ENCODE results near the gene LRRC61.
A peak's percentile ranks its signal among the peaks of the same experiment; 100 is the strongest.

The LRRC61 gene

GRCh38 chr7:150356265-150356897 lies 33.2 kb downstream of the LRRC61 start:
- DNase-seq (ENCODE audit: low read depth): peak; percentile 24

- no peak for DNase-seq (ENCODE audit: low read depth)
These were observed 34.1 kb downstream of the LRRC61 start for GRCh38 chr7:150357270-150357669.

GRCh38 chr7:150357771-150358427 lies 34.7 kb downstream of the LRRC61 start:
- DNase-seq (ENCODE audit: low read depth): no peak

- DNase-seq (ENCODE audit: low read depth): no peak
These were observed 35.3 kb downstream of the LRRC61 start for GRCh38 chr7:150358433-150358832.

- DNase-seq (ENCODE audit: low read depth): no peak
These were observed 36.0 kb downstream of the LRRC61 start for GRCh38 chr7:150358988-150359621.

GRCh38 chr7:150359622-150360362 lies 36.6 kb downstream of the LRRC61 start:
- no peak for DNase-seq (ENCODE audit: low read depth)

GRCh38 chr7:150360363-150361058 lies 37.4 kb downstream of the LRRC61 start:
- DNase-seq (ENCODE audit: low read depth): no peak

GRCh38 chr7:150361402-150361801 lies 38.2 kb downstream of the LRRC61 start:
- no peak for DNase-seq (ENCODE audit: low read depth)

GRCh38 chr7:150361807-150362621 lies 38.9 kb downstream of the LRRC61 start:
- no peak for DNase-seq (ENCODE audit: low read depth)

- DNase-seq (ENCODE audit: low read depth): no peak
These were observed 40.2 kb downstream of the LRRC61 start for GRCh38 chr7:150363370-150363769.

GRCh38 chr7:150363872-150364271 lies 40.7 kb downstream of the LRRC61 start:
- DNase-seq (ENCODE audit: low read depth): no peak

GRCh38 chr7:150365194-150365593 lies 42.0 kb downstream of the LRRC61 start:
- no peak for DNase-seq (ENCODE audit: low read depth)

- no peak for DNase-seq (ENCODE audit: low read depth)
These were observed 42.7 kb downstream of the LRRC61 start for GRCh38 chr7:150365673-150366398.

GRCh38 chr7:150367677-150368095 lies 44.5 kb downstream of the LRRC61 start:
- peak; percentile 31 for DNase-seq (ENCODE audit: low read depth)

- DNase-seq (ENCODE audit: low read depth): peak; percentile 72
These were observed 45.1 kb downstream of the LRRC61 start, which contains the start of gene REPIN1 for GRCh38 chr7:150368096-150368883. REPIN1 (plus strand) TSS chr7:150368822; CDS start chr7:150369712, 890 bp downstream.

GRCh38 chr7:150368884-150369747 lies 46.0 kb downstream of the LRRC61 start:
- DNase-seq (ENCODE audit: low read depth): peak; percentile 33

GRCh38 chr7:150369748-150370501 lies 46.8 kb downstream of the LRRC61 start:
- peak; percentile 14 for DNase-seq (ENCODE audit: low read depth)

- DNase-seq (ENCODE audit: low read depth): peak; percentile 69
These were observed 47.5 kb downstream of the LRRC61 start for GRCh38 chr7:150370612-150371071.

All from iris pigment epithelial cell (primary cell).